GM19467 (cell line): ENCODE measurements around the gene DKKL1.

Experiments
- ATAC-seq: cut with Tn5 transposase; IDR thresholded peaks from one replicate; pipeline ENCODE4 v1.9.1; 2021; ENCODE audit warnings: mild to moderate bottlenecking, moderate library complexity; ENCODE audit not compliant: unreplicated experiment

Gene DKKL1

GRCh38 chr19:49391581-49392399 lies 28.1 kb downstream of the DKKL1 start:
- ATAC-seq = no peak

GRCh38 chr19:49393881-49394280 lies 30.2 kb downstream of the DKKL1 start:
- no peak for ATAC-seq

GRCh38 chr19:49395581-49396407 lies 32.1 kb downstream of the DKKL1 start:
- ATAC-seq = no peak

DNA sequence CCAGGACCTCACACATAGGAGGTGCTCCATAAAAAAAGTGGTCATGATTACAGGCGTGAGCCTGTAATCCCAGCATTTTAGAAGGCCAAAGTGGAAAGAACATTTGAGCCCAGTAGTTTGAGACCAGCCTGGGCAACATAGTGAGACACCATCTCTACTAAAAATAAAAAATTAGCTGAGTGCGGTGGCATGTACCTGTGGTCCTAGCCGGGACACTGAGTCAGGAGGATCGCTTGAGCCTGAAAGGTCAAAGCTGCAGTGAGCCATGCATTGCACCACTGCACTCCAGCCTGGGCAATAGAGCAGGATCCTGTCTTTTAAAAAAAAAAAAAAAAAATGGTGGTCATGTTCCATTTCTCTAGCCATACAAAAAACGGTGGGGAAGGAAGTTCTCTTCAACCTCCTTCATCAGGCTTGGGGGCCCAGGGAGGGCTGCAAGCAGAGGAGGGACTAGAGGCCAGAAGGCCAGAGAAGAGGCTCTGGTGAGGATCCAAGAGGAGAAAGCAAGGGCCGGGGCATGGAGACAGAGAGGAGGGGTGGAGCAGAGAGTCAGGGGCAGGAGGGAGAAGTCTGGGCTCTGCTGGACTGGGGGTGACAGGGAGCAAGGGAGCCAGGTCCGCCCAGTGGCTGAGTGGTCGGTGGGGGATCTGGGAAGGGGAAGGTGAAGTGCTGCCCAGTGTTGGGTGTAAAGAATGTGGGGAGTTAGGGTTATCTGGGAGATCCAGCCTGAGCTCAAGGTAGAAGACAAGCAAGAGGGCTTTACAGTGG lies 33.2 kb downstream of the DKKL1 start:
- ATAC-seq = no peak

- ATAC-seq = no peak
Measured at GRCh38 chr19:49398001-49398615, 34.4 kb downstream of the DKKL1 start.

DNA sequence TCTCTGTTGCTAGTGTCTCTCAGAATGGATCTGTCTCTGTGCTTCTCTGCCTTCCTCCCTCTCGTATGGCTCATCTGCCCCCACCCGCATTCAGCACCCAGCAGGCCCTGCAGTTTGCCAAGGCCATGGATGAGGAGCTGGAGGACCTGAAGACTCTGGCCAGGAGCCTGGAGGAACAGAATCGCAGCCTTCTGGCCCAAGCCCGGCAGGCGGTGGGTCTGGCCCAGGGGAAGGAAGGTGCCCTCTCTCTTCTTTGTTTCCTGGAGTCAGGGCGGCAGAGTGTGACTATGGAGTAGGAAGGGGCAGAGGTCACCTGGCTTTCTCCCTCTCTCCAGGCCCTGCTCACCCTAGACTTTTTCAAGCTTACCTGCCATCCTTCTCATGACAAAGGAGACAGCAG lies 35.3 kb downstream of the DKKL1 start:
- ATAC-seq = no peak

GRCh38 chr19:49400029-49400428 lies 36.4 kb downstream of the DKKL1 start:
- ATAC-seq = no peak

DNA sequence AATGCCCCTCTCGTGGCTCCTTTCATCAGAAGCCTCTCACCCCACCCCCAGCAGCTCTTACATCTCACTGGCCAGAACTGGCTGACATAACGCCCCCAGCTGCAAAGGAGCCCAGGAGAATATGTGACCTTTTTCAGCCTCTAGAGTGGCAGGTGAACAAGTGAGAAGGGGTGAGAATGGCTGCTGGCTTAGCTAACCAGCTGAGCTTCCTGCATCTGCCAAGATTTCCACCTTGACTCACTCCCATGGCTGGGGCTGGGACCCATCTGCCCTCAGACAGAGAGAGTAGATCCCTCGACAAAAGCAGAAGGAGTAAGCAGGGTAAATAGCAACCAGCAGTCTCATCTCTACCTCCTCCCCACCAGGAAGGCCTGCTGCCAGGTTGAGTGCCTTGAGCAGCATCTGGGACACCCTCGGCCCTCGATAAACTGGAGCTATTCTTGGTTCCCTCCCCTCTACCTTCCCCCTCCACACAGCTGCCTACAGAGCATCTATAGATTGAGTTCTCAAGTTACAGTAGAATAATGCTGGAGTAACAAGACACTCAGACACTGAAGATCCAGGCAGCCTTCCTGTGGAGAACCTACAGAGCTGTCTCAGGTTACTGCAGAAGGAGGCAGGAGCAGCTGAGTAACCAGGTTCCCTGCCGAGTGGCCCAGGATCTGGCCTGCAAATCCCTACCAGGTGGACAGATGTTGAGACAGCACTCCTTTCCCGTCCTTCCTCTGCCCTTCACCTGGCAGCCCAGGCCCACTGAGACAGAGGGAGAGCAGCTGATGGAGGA lies 39.9 kb downstream of the DKKL1 start:
- ATAC-seq = no peak

DNA sequence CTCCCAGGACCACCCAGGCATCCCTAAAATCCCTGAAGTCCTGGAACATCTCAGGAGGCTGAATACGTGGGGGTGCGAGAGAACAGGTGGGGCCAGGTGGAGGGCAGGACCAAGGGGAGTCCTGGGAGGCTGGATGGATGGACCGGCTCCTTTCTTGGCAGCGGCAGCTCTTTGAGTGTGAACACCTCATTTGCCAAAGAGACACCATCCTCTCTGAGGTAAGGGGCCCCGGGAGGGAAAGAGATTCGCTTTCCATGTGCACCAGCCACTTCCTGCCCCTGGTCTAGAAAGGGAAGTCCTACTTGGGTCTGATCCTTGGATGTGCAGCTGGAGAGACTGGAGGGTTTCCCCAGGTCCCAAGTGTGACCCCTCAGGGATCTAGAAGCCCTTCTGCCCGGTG lies 43.4 kb downstream of the DKKL1 start:
- ATAC-seq = no peak

DNA sequence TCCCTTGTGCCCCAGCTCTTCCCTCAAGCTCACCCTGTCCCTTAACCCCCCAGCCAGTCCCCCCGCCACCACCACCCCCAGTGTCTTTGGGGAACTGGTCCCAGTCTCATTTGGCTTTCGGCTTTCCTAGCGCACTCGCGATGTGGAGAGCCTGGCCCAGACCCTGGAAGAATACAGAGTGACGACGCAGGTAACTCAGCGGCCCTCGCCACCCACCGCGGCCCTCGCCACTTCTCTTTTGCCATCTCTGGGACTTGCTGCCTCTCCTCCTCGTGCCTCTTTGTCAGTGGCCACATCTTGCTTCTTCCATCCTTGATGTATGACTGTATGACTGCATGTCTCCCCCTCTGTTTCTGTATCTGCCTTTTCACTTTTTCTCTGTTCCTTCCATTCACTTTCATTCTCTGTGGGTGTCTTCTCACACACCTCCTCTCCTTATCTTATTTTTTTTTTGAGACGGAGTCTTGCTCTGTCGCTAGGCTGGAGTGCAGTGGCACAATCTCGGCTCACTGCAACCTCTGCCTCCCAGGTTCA lies 43.9 kb downstream of the DKKL1 start:
- no peak for ATAC-seq

DNA sequence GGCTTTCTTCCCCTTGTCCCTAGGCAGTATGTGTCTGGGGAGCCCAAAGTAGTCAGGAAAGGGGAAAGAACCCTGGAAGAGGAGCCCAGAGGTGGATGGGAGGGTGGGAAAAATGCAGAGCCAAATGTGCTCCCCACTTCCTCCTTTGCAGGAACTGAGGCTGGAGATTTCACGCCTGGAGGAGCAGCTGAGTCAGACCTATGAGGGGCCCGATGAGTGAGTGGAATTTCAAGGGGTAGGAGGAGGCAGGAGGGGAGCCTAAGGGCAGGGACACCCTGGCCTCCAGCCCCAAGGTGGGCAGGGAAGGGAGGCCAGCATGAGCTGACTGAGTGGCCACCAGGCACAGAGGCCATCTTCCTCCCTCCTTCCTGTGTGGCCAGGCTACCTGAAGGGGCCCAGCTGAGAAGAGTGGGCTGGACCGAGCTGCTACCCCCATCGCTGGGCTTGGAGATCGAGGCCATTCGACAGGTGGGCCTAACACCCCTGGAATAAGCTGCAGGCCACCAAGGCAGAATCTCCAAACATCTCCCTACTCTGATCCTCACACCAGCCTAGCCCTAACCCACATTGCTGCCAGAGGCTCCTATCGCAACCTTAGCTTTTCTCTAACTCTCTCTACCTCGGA lies 45.3 kb downstream of the DKKL1 start:
- ATAC-seq = no peak

DNA sequence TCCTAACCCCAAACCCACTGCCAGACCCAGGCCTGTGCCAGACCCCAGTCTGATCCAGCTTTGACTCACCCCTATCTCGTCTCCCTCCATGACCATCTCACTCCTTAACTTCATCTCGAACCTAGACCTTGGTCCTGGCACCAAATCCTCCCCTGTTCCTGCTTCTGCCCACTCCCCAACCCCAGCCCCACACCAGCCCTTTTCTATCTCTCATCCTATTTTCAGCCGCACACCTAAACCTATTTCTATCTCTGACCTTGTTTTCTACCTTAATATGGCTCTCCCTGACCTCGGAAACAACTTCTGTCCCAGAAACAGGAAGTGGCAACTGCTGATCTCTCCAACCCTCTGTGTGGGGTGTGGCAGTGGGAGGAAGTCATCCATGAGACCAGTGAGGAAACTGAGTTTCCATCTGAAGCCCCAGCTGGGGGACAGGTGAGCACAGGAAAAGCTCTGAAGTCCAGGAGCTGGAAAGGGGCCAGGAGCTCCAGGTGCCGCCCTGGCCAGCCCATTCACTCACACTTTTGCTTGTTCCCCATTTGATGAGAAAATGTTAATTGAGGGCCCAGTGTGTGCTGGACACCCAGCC lies 45.9 kb downstream of the DKKL1 start:
- no peak for ATAC-seq

- no peak for ATAC-seq
Measured at GRCh38 chr19:49411681-49412326, 48.1 kb downstream of the DKKL1 start.

GRCh38 chr19:49413348-49413747 lies 49.7 kb downstream of the DKKL1 start:
- no peak for ATAC-seq

GRCh38 chr19:49414256-49414655 lies 50.6 kb downstream of the DKKL1 start:
- no peak for ATAC-seq

- ATAC-seq = no peak
Measured at GRCh38 chr19:49415102-49415809, 51.6 kb downstream of the DKKL1 start.

DNA sequence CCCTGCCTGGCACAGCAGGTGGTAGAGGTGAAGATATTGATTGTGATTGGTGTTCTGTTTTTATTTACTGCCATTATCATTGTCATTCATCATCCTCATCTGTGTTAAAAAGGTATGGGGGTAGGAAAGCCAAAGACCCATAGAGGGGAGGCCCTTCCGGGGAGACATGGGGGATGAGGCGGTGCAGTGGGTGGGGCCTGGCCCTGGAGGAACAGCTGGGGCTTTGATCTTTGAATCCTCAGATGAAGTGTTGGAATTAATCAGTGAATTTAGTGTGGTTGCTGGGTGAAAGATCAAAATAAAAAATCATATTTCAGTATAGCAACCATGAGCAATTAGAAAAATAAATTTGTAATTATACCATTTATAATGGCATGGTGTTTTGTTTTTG lies 52.1 kb downstream of the DKKL1 start:
- ATAC-seq = no peak

DNA sequence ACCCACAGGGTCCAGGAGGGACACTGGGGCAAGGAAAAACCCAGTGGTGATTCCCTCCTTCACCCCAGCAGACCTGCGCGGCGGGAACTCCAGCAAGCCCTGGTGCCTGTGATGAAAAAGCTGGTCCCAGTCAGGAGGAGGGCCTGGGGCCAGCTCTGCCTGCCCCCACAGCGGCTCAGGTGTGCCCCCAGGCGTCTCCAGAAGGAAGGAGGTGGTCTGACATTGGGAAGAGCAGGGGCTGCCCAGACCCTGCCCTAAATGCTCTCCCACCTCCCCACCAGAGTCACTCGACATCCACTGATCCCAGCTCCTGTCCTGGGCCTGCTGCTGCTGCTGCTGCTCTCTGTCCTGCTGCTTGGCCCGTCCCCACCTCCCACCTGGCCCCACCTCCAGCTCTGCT lies 53.4 kb downstream of the DKKL1 start:
- no peak for ATAC-seq
